Parathyroid adenoma (tissue), 2 donors: ENCODE measurements around the gene TACR2.
A peak's percentile ranks its signal among the peaks of the same experiment; 100 is the strongest.

Source experiments
- H2AFZ ChIP-seq: fragments of 300-600 bp; sonication (generic); one replicate; pipeline ENCODE4 v1.7.0; 2017; ENCODE audit warnings: antibody characterized with exemption, mild to moderate bottlenecking
- H3K27ac ChIP-seq: fragments of 300-600 bp; sonication (generic); one replicate; pipeline ENCODE4 v1.7.0; 2017
- H3K27me3 ChIP-seq: fragments of 300-600 bp; sonication (generic); one replicate; pipeline ENCODE4 v1.7.0; 2017; ENCODE audit warnings: low read length; ENCODE audit not compliant: control insufficient read depth, insufficient read depth
- H3K36me3 ChIP-seq: fragments of 300-600 bp; sonication (generic); one replicate; pipeline ENCODE4 v1.7.0; 2017; ENCODE audit warnings: low read length; ENCODE audit not compliant: control insufficient read depth, insufficient read depth
- H3K4me1 ChIP-seq: fragments of 300-600 bp; sonication (generic); one replicate; pipeline ENCODE4 v1.7.0; 2017; ENCODE audit warnings: control low read depth
- H3K4me2 ChIP-seq: fragments of 300-600 bp; sonication (generic); one replicate; pipeline ENCODE4 v1.7.0; 2017; ENCODE audit warnings: low read length
- H3K4me3 ChIP-seq: fragments of 300-600 bp; sonication (generic); one replicate; pipeline ENCODE4 v1.7.0; 2017; ENCODE audit warnings: low read depth, low read length
- H3K79me2 ChIP-seq: fragments of 300-600 bp; sonication (generic); one replicate; pipeline ENCODE4 v1.7.0; 2017; ENCODE audit warnings: control low read depth
- H3K9ac ChIP-seq: fragments of 300-600 bp; sonication (generic); one replicate; pipeline ENCODE4 v1.7.0; 2017; ENCODE audit warnings: mild to moderate bottlenecking
- H3K9me3 ChIP-seq: fragments of 300-600 bp; sonication (generic); one replicate; pipeline ENCODE4 v1.7.0; 2017; ENCODE audit warnings: low read length; ENCODE audit not compliant: control insufficient read depth
- TF ChIP-seq, protein P1 (sequence below): fragments of 300-600 bp; sonication (generic); IDR thresholded peaks from one replicate; pipeline ENCODE4 v1.7.0; 2017; ENCODE audit warnings: antibody characterized with exemption, mild to moderate bottlenecking
- donor health status: primary hyperparathyroidism.

TACR2 gene

DNA sequence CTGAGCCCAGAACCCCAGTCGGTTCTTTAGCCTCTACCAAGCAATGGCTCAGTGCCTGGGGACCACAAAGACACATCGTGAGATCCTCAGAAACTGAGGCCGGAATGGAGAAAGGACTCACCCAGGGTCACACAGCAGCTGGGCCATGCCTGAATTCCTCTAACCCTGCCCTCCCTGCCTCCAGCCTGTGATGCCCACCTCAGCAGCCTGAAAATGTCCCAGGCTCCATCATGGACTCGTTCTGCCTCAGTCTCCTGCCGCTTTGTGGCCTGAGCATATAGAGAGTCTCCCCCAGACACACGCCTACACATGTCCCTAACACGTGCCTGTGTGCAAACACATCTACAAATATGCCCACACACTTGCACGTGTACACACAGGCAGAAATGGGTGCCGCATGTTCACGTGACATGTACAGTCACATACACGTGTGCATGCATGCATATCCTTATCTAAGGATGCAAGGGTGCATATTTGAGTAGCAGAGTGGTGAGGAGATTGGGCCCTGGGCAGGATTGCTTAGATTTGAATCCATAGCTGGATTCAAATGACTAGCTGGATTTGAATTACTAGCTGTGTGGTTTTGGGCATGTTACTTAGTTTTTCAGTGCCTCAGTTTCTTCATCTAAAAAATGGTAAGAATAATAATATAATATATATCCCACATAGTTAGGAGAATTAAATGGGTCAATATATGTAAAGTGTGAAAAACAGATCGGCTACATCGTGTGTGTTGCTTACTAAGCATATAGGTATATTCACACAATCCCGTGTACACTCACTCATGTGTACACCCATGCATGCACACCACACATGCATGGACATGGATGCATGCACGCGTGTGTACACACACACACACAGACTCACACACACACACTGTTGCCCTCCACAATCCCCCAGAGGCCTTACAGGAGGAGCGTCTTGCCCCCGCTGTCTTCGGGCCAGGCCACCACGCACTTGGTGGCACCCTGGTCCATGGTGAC, 2.4 kb downstream of the TACR2 start:
- no peaks in the 10 kb centered on the region for H3K4me1 ChIP-seq
- no peak overlapping the region for H2AFZ ChIP-seq
- no peak overlapping the region for H3K4me2 ChIP-seq
- H3K9ac ChIP-seq: no peak overlapping the region
- H3K27ac ChIP-seq: no peak overlapping the region
- no peak overlapping the region for H3K4me3 ChIP-seq
- no peaks in the 10 kb centered on the region for H3K27me3 ChIP-seq
- TF ChIP-seq, protein P1, sequence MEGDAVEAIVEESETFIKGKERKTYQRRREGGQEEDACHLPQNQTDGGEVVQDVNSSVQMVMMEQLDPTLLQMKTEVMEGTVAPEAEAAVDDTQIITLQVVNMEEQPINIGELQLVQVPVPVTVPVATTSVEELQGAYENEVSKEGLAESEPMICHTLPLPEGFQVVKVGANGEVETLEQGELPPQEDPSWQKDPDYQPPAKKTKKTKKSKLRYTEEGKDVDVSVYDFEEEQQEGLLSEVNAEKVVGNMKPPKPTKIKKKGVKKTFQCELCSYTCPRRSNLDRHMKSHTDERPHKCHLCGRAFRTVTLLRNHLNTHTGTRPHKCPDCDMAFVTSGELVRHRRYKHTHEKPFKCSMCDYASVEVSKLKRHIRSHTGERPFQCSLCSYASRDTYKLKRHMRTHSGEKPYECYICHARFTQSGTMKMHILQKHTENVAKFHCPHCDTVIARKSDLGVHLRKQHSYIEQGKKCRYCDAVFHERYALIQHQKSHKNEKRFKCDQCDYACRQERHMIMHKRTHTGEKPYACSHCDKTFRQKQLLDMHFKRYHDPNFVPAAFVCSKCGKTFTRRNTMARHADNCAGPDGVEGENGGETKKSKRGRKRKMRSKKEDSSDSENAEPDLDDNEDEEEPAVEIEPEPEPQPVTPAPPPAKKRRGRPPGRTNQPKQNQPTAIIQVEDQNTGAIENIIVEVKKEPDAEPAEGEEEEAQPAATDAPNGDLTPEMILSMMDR: no peak
- H3K9me3 ChIP-seq: no peaks in the 10 kb centered on the region
- H3K79me2 ChIP-seq: no peaks in the 10 kb centered on the region
- no peaks in the 10 kb centered on the region for H3K36me3 ChIP-seq

DNA sequence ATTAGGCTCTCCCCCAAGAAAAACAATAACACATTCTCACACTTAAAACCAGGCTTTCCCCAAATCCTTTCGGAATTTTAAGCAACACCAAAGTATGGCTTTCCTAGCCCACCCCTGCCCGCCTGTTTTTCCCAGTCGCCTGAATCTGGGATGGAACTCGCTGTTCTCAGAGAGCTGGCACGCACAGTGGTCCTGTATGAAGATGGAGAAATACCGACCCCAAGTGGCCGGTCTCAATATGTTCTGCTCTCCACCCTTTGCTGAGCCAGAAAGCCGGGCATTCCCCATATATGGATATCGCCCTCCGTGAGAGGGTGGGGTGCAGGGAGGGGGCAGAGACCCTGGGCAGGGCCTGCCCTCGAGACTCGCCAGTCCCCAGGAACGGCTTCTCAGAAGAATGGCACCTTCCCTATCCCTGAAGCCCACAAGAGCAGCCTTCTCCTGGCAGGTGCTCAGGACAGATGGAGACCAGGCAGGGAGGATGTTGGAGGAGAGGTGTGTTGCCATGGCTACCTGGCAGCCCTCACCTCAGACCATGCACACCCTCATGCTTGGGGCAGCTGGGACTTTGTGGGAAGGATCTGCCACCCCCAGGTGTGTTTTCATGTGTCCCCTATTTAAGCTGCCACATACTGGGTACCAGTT, 3.4 kb downstream of the TACR2 start:
- no peaks in the 10 kb centered on the region for H3K9me3 ChIP-seq
- no peaks in the 10 kb centered on the region for H3K79me2 ChIP-seq
- H3K27ac ChIP-seq: no peak overlapping the region
- no peaks in the 10 kb centered on the region for H3K27me3 ChIP-seq
- no peaks in the 10 kb centered on the region for H3K4me1 ChIP-seq
- TF ChIP-seq, protein P1: peak; percentile 46
- H3K36me3 ChIP-seq: no peaks in the 10 kb centered on the region
- no peak overlapping the region for H3K4me3 ChIP-seq
- no peak overlapping the region for H2AFZ ChIP-seq
- no peak overlapping the region for H3K9ac ChIP-seq
- H3K4me2 ChIP-seq: no peak overlapping the region

DNA sequence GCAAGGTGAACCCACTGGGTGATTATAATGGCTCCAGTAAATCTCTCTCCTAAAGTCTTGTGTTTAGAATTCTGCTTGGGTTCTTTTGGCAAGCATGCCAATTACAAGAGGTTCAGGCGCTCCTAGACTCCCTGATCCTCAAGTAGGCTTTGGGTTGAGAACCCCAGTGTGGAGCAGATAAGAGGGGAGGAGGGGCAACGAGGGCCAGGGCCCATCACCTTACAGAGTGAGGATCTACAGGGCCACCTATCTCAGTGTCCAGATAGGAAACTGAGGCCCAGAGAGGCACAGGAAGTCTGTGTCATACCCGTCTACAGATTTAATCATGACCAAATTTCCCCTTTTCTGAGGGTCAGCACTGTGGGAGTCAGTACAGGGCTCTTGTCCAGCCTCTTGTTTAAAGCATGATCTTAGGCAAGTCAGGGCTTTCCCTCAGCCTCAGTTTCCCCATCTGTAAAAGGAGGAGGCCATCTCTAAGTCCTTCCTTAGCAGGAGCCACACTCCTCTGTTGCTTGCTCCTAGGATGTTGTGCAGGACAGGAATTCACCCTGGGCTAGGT, 4.4 kb downstream of the TACR2 start:
- H3K9me3 ChIP-seq: no peaks in the 10 kb centered on the region
- H3K27me3 ChIP-seq: no peaks in the 10 kb centered on the region
- H3K4me1 ChIP-seq: no peaks in the 10 kb centered on the region
- no peak overlapping the region for H3K4me2 ChIP-seq
- no peak overlapping the region for H2AFZ ChIP-seq
- H3K9ac ChIP-seq: no peak overlapping the region
- H3K27ac ChIP-seq: no peak overlapping the region
- H3K4me3 ChIP-seq: no peak overlapping the region
- no peaks in the 10 kb centered on the region for H3K79me2 ChIP-seq
- TF ChIP-seq, protein P1: no peak
- no peaks in the 10 kb centered on the region for H3K36me3 ChIP-seq

DNA sequence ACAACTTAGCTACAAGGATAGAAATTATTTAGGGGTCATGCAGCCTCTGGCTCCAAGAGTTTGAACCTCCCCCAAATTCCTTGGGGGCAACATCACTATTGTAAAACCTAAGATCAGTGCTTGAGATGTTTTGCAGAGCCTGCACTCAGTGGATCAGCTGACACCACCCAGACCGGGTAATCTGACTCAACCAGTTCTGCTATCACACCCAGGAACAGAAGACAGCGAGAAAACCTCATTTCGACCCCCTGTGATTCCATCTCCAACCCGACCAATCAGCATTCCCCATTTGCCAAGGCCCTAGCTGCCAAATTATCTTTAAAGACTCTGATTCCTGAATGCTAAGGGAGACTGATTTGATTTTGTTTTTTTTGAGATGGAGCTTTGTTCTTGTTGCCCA, 5.2 kb downstream of the TACR2 start:
- no peak overlapping the region for H3K27ac ChIP-seq

More for the DNA sequence above, 5.2 kb downstream of the TACR2 start:
- no peaks in the 10 kb centered on the region for H3K79me2 ChIP-seq
- H3K4me2 ChIP-seq: no peak overlapping the region
- no peak overlapping the region for H3K9ac ChIP-seq
- H3K4me3 ChIP-seq: no peak overlapping the region
- no peaks in the 10 kb centered on the region for H3K4me1 ChIP-seq
- H2AFZ ChIP-seq: no peak overlapping the region
- no peaks in the 10 kb centered on the region for H3K27me3 ChIP-seq
- no peaks in the 10 kb centered on the region for H3K36me3 ChIP-seq
- no peaks in the 10 kb centered on the region for H3K9me3 ChIP-seq
- TF ChIP-seq, protein P1: no peak
